ENCODE data around the gene SMAD1. TPM values are rescaled to one million over a fixed set of nuclear protein-coding genes. Genes with fewer than 3 reads are reported as not detected.

Gene SMAD1
- total RNA-seq, 2 experiments from 2014 or later = 0.57 to 0.79 TPM

- no peaks in the 10 kb centered on the region for H3K36me3 Mint-ChIP-seq (ENCODE audit: low read depth)
- intact Hi-C loops (cut with micrococcal nuclease) = no loop called here
- no peaks in the 10 kb centered on the region for H3K4me1 Mint-ChIP-seq (ENCODE audit: low read depth)
- CTCF ChIA-PET = no interaction called here
- no peak overlapping the region for H3K27ac Mint-ChIP-seq
- no peak for DNase-seq
- H3K9me3 Mint-ChIP-seq = peaks cover 7% of the 10 kb centered on the region
- H3K4me3 Mint-ChIP-seq = no peak overlapping the region
- H3K27me3 Mint-ChIP-seq (ENCODE audit: low read depth) = peaks cover 9% of the 10 kb centered on the region
Measured at GRCh38 chr4:145473203-145473602, 8.4 kb upstream of the SMAD1 start.

GRCh38 chr4:145480257-145480656 is 1.4 kb upstream of the SMAD1 start:
- no peak for DNase-seq
- Mint-ChIP-seq H3K27me3 (ENCODE audit: low read depth) (peaks cover 30% of the 10 kb centered on the region), H3K36me3 (ENCODE audit: low read depth) (no peaks in the 10 kb centered on the region), H3K27ac (no peak overlapping the region), H3K9me3 (no peaks in the 10 kb centered on the region), H3K4me1 (ENCODE audit: low read depth) (peaks cover 5% of the 10 kb centered on the region), H3K4me3 (no peak overlapping the region)
- intact Hi-C loops (cut with micrococcal nuclease) = loop anchor here (5.0 to 10.0 kb wide), 3 partner anchors 248 to 383 kb away; partner anchors contain the start of genes ABCE1 and ANAPC10
- CTCF ChIA-PET = interaction anchor here (0.5 to 1.1 kb wide), 4 partner anchors 129 to 265 kb away, joined by 3 to 4 read pairs (median 3); no protein-coding TSS in a partner anchor

- intact Hi-C loops (cut with micrococcal nuclease) = loop anchor here (1.0 to 10.0 kb wide), 7 partner anchors 75 to 457 kb away; partner anchors contain the start of genes ABCE1, ANAPC10, MMAA and OTUD4
- Mint-ChIP-seq H3K4me3 (no peak overlapping the region), H3K4me1 (ENCODE audit: low read depth) (peaks cover 5% of the 10 kb centered on the region), H3K9me3 (no peaks in the 10 kb centered on the region), H3K27me3 (ENCODE audit: low read depth) (peaks cover 26% of the 10 kb centered on the region), H3K36me3 (ENCODE audit: low read depth) (no peaks in the 10 kb centered on the region), H3K27ac (no peak overlapping the region)
- DNase-seq = no peak
- CTCF ChIA-PET = no interaction called here
Measured at GRCh38 chr4:145481942-145482208, 222 bp downstream of the SMAD1 start.

DNA sequence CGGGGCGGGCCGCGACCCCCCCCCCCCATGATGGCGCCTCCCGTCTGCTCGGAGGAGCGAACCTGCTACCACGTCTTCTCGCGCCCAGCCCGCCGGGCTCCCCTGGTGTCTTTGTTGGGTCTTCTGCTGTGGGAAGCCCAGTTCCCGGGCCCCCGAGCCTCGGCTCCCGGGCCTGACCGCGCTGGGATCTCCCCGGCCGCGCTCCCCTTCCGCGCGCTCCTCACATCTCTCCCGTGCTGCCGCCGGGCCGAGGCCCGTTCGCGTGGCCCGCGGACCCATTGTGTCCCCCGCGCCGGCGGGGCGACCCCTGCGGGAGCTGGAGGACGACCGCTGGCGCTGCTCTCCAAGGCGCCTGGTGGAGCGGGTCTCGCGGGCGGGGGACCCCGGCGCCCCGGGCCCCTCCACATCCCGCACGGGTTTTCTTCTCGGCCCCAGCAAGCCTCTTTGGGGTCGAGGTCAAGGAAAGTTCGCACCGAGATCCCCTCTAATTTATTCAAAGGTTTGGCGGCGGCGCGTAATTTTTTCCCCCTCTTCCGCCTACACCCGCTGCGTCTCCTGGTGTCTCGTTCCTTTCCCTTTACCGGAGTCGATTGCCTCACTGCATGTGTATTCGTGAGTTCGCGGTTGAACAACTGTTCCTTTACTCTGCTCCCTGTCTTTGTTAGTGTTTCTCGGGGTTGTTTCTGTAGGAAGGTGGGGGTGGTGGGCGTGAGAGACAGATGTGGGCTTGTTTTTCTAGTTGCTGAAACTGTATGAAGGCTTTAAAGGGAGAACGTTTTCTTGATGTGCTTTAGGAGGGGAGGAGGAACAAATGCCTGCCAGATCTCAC is 770 bp downstream of the SMAD1 start:
- Mint-ChIP-seq H3K36me3 (ENCODE audit: low read depth) (no peaks in the 10 kb centered on the region), H3K27me3 (ENCODE audit: low read depth) (peaks cover 25% of the 10 kb centered on the region), H3K4me1 (ENCODE audit: low read depth) (peaks cover 9% of the 10 kb centered on the region), H3K9me3 (no peaks in the 10 kb centered on the region), H3K4me3 (no peak overlapping the region), H3K27ac (no peak overlapping the region)
- CTCF ChIA-PET = interaction anchor here (0.5 kb wide), 1 partner anchor 18 kb away, joined by 3 read pairs; no protein-coding TSS in a partner anchor
- DNase-seq = peak; percentile 76
- intact Hi-C loops (cut with micrococcal nuclease) = loop anchor here (1.0 to 10.0 kb wide), 7 partner anchors 74 to 456 kb away; partner anchors contain the start of genes ABCE1, ANAPC10, MMAA and OTUD4

GRCh38 chr4:145483514-145483913 is 1.9 kb downstream of the SMAD1 start:
- Mint-ChIP-seq H3K4me3 (no peak overlapping the region), H3K9me3 (no peaks in the 10 kb centered on the region), H3K4me1 (ENCODE audit: low read depth) (peaks cover 11% of the 10 kb centered on the region), H3K27ac (no peak overlapping the region), H3K36me3 (ENCODE audit: low read depth) (no peaks in the 10 kb centered on the region), H3K27me3 (ENCODE audit: low read depth) (peaks cover 25% of the 10 kb centered on the region)
- no peak for DNase-seq
- intact Hi-C loops (cut with micrococcal nuclease) = loop anchor here (2.0 to 10.0 kb wide), 6 partner anchors 73 to 455 kb away; partner anchors contain the start of genes ABCE1, ANAPC10, MMAA and ZNF827
- CTCF ChIA-PET = no interaction called here

DNA sequence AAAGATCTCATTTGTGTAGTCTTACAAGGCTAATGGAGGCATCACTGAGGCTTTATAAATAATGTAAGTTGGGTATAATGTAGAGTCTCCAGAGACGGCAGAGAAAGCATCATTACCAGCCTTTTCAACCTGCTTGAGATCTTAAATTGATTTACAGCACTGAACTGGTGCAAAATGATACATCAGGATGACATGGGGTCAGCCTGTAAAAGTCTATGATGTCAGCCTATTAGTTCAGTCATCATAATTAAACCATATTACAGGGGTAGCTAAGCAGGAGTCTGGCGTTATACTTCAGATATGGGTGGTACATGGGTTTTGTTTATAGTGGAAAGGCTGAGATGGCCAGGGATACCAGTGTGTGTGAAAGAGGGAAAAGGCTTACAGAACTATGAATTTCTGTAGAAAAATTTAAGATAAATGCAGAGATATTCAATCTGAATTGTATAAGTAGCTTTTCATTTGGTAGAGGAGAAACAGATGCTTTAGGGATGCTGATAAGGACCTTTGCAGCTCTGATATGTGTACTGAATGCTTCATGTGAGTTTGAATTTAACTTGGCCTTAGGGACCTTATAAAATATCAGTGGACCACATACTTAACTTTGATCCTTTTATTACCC is 2.7 kb downstream of the SMAD1 start:
- peaks cover 20% of the 10 kb centered on the region for H3K27me3 Mint-ChIP-seq (ENCODE audit: low read depth)
- intact Hi-C loops (cut with micrococcal nuclease) = loop anchor here (5.0 to 10.0 kb wide), 3 partner anchors 250 to 387 kb away; partner anchors contain the start of genes ABCE1 and ANAPC10
- DNase-seq = no peak
- CTCF ChIA-PET = interaction anchor here (1.3 to 1.5 kb wide), 3 partner anchors 10 to 132 kb away, joined by 3 to 5 read pairs (median 4); no protein-coding TSS in a partner anchor
- H3K36me3 Mint-ChIP-seq (ENCODE audit: low read depth) = no peaks in the 10 kb centered on the region
- no peak overlapping the region for H3K4me3 Mint-ChIP-seq
- H3K27ac Mint-ChIP-seq = no peak overlapping the region
- H3K9me3 Mint-ChIP-seq = no peaks in the 10 kb centered on the region
- H3K4me1 Mint-ChIP-seq (ENCODE audit: low read depth) = peaks cover 11% of the 10 kb centered on the region

DNA sequence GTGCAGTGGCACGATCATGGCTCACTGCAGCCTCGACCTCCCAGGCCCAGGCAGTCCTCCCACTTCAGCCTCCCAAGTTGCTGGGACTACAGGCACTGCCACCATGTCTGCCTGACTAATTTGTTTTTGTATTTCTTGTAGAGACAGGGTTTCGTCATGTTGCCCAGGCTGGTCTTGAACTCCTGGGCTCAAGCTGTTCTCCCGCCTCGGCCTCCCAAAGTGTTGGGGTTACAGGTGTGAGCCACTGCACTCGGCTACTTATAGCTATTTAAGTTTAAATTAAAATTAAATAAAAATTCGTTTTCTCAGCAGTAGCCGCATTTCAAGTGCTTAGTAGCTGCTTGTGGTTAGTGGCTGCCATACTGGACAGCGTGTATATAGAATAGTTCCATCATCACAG is 3.5 kb downstream of the SMAD1 start:
- intact Hi-C loops (cut with micrococcal nuclease) = loop anchor here (5.0 to 10.0 kb wide), 4 partner anchors 250 to 1037 kb away; partner anchors contain the start of genes LSM6 and SLC10A7
- H3K27ac Mint-ChIP-seq = no peak overlapping the region
- CTCF ChIA-PET = interaction anchor here (0.7 to 1.5 kb wide), 4 partner anchors 9 to 132 kb away, joined by 3 to 5 read pairs (median 4); no protein-coding TSS in a partner anchor
- no peak for DNase-seq
- H3K4me1 Mint-ChIP-seq (ENCODE audit: low read depth) = peaks cover 11% of the 10 kb centered on the region
- H3K4me3 Mint-ChIP-seq = no peak overlapping the region
- H3K9me3 Mint-ChIP-seq = no peaks in the 10 kb centered on the region
- peaks cover 17% of the 10 kb centered on the region for H3K27me3 Mint-ChIP-seq (ENCODE audit: low read depth)
- no peaks in the 10 kb centered on the region for H3K36me3 Mint-ChIP-seq (ENCODE audit: low read depth)

DNA sequence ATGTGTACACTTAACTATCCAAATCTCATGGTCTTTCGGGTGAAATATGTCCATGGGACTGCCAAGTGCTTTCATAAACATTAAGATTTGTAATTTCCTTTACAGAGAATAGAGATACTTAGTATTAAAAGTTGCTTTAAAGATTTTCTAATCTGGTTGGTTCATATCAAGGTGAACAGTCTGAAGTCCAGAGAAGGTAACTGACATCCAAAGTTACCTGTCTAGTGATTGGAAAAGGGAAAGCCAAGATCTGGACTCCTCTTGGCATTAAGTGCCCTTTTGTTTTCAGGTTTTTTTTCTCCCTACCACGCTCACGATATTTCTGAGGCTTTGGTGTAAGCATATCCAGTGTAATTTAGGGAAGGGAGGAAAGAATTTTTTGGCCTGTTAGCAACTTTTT is 5.0 kb downstream of the SMAD1 start:
- DNase-seq = no peak
- CTCF ChIA-PET = interaction anchor here (1.2 kb wide), 1 partner anchor 252 kb away, joined by 5 read pairs; no protein-coding TSS in a partner anchor
- Mint-ChIP-seq H3K9me3 (no peaks in the 10 kb centered on the region), H3K4me3 (no peak overlapping the region), H3K27me3 (ENCODE audit: low read depth) (peaks cover 11% of the 10 kb centered on the region), H3K27ac (no peak overlapping the region), H3K36me3 (ENCODE audit: low read depth) (no peaks in the 10 kb centered on the region), H3K4me1 (ENCODE audit: low read depth) (peaks cover 5% of the 10 kb centered on the region)
- intact Hi-C loops (cut with micrococcal nuclease) = loop anchor here (1.0 to 10.0 kb wide), 8 partner anchors 178 to 1036 kb away; partner anchors contain the start of genes LSM6, OTUD4 and SLC10A7

DNA sequence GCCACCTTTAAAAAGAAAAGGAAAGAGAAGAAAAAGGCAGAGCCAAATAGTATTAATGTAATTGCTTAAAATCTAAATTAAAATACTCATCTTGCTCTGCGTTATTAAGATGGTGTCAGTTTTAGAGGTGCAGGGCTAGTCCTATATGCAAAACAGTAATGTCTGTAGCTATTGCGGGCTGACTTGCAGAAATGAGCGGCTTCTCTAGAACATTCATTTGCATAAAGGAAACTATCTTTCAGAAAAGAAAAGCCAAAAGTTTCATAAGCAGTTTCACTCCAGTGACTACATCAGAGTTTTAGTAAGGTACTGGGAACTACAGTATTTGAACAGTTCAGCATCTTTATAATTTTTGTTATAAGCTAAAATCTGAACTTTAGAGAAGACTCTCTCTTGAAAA is 6.0 kb downstream of the SMAD1 start:
- intact Hi-C loops (cut with micrococcal nuclease) = loop anchor here (1.0 to 10.0 kb wide), 8 partner anchors 179 to 1035 kb away; partner anchors contain the start of genes LSM6, OTUD4 and SLC10A7
- no peak overlapping the region for H3K4me3 Mint-ChIP-seq
- peaks cover 14% of the 10 kb centered on the region for H3K27me3 Mint-ChIP-seq (ENCODE audit: low read depth)

DNA sequence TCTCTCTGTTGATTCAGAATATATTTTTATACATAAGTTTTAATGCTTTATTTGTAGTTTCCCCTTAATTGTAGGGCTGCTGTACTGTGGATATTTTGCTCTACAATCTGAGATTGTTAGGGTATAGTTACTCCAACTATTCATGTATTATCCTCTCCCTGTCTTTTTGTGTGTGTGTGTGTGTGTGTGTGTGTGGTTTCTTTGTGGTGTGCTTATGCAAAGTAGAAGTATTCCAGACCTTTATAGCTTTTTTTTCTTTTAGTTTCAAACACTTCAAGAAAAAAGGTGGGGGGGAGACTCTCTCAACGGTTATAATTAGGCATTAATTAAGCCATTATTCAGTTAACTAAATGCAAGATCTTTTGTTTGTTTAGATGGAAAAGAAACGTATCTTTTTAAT is 6.7 kb downstream of the SMAD1 start:
- H3K27me3 Mint-ChIP-seq (ENCODE audit: low read depth) = peaks cover 14% of the 10 kb centered on the region
- intact Hi-C loops (cut with micrococcal nuclease) = loop anchor here (5.0 to 10.0 kb wide), 4 partner anchors 246 to 1034 kb away; partner anchors contain the start of genes LSM6 and SLC10A7
- CTCF ChIA-PET = no interaction called here
- peaks cover 5% of the 10 kb centered on the region for H3K4me1 Mint-ChIP-seq (ENCODE audit: low read depth)
- DNase-seq = no peak
- H3K4me3 Mint-ChIP-seq = no peak overlapping the region
- no peaks in the 10 kb centered on the region for H3K9me3 Mint-ChIP-seq
- no peak overlapping the region for H3K27ac Mint-ChIP-seq
- H3K36me3 Mint-ChIP-seq (ENCODE audit: low read depth) = no peaks in the 10 kb centered on the region

More for the DNA sequence above, 6.0 kb downstream of the SMAD1 start:
- no peaks in the 10 kb centered on the region for H3K9me3 Mint-ChIP-seq
- H3K36me3 Mint-ChIP-seq (ENCODE audit: low read depth) = no peaks in the 10 kb centered on the region
- H3K4me1 Mint-ChIP-seq (ENCODE audit: low read depth) = peaks cover 5% of the 10 kb centered on the region
- no peak overlapping the region for H3K27ac Mint-ChIP-seq
- peak; percentile 55 for DNase-seq
- CTCF ChIA-PET = interaction anchor here (0.7 to 1.2 kb wide), 2 partner anchors 253 to 310 kb away, joined by 5 to 7 read pairs; no protein-coding TSS in a partner anchor

- CTCF ChIA-PET = no interaction called here
- no peaks in the 10 kb centered on the region for H3K36me3 Mint-ChIP-seq (ENCODE audit: low read depth)
- no peak overlapping the region for H3K4me3 Mint-ChIP-seq
- H3K9me3 Mint-ChIP-seq = no peaks in the 10 kb centered on the region
- no peak for DNase-seq
- peaks cover 5% of the 10 kb centered on the region for H3K4me1 Mint-ChIP-seq (ENCODE audit: low read depth)
- no peak overlapping the region for H3K27ac Mint-ChIP-seq
- peaks cover 14% of the 10 kb centered on the region for H3K27me3 Mint-ChIP-seq (ENCODE audit: low read depth)
- intact Hi-C loops (cut with micrococcal nuclease) = loop anchor here (5.0 to 10.0 kb wide), 4 partner anchors 245 to 1033 kb away; partner anchors contain the start of genes LSM6 and SLC10A7
Measured at GRCh38 chr4:145489556-145489955, 7.9 kb downstream of the SMAD1 start.

DNA sequence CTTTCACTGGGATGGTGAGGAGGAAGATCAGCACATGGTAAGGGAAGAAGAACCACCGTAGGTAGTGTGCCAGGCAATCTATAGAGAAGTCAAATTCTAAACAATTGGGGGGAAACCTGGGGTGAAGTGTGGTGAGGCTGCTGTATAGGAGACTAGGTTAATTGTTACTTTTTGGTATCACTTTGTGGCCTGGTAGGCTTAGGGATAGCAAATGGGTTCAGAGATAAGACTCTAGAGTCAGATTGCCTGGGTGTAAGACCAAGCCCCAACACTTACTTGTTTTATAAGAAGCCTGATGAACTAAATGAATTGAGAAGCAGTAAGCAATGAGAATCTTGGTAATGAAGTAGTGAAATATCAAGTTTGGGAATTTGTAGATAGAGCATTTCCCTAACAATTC is 8.7 kb downstream of the SMAD1 start:
- no peaks in the 10 kb centered on the region for H3K9me3 Mint-ChIP-seq
- no peak for DNase-seq
- H3K36me3 Mint-ChIP-seq (ENCODE audit: low read depth) = no peaks in the 10 kb centered on the region
- intact Hi-C loops (cut with micrococcal nuclease) = no loop called here
- CTCF ChIA-PET = no interaction called here
- peaks cover 5% of the 10 kb centered on the region for H3K4me1 Mint-ChIP-seq (ENCODE audit: low read depth)
- no peak overlapping the region for H3K4me3 Mint-ChIP-seq
- H3K27me3 Mint-ChIP-seq (ENCODE audit: low read depth) = peaks cover 14% of the 10 kb centered on the region
- H3K27ac Mint-ChIP-seq = no peak overlapping the region
